Kidney (tissue), 14 donors: Measurements from ENCODE around the gene CDH8. TPM values are rescaled to one million over a fixed set of nuclear protein-coding genes. Genes with fewer than 3 reads are reported as not detected.

Experiments used
- DNase-seq, 5 donors: peaks; one replicate each; pipeline ENCODE4 v3.0.0-alpha.2; 2013 to 2020
- FAIRE-seq: peaks from 2 replicates; lab custom pipeline; 2012; peaks lifted over from hg19 to GRCh38; lab: Jason Lieb, UNC
- H3K27ac ChIP-seq, 2 donors: one replicate each; pipeline ENCODE4 v1.7.0; 2013; ENCODE audit warnings: low read depth in 2 of 2, low read length in 2 of 2, inconsistent platforms in 1 of 2
- H3K27me3 ChIP-seq: one replicate; pipeline ENCODE4 v1.7.1; 2013; ENCODE audit warnings: low read length, inconsistent platforms; ENCODE audit not compliant: control insufficient read depth, insufficient read depth
- H3K36me3 ChIP-seq, 3 donors: one replicate each; pipeline versions ENCODE4 v1.7.0 to v1.7.1; 2013; ENCODE audit warnings: low read length in 3 of 3, control low read depth in 1 of 3, inconsistent platforms in 1 of 3; ENCODE audit not compliant: insufficient read depth in 3 of 3, control insufficient read depth in 2 of 3
- H3K4me1 ChIP-seq, 3 donors: one replicate each; pipeline versions ENCODE4 v1.7.0 to v1.7.1; 2013; ENCODE audit warnings: low read length in 3 of 3, inconsistent platforms in 1 of 3, low read depth in 1 of 3; ENCODE audit not compliant: control insufficient read depth in 2 of 3, insufficient read depth in 2 of 3
- H3K4me3 ChIP-seq, 3 donors: one replicate each; pipeline versions ENCODE4 v1.7.0 to v1.8.1; 2013; ENCODE audit warnings: low read length in 3 of 3, control low read depth in 1 of 3, inconsistent platforms in 1 of 3
- H3K9ac ChIP-seq, 3 donors: one replicate each; pipeline versions ENCODE4 v1.7.0 to v1.7.1; 2013; ENCODE audit warnings: low read length in 3 of 3, control low read depth in 1 of 3, inconsistent platforms in 1 of 3
- H3K9me3 ChIP-seq, 3 donors: one replicate each; pipeline versions ENCODE4 v1.7.0 to v1.7.1; 2013; ENCODE audit warnings: low read length in 3 of 3, control low read depth in 1 of 3, inconsistent platforms in 1 of 3; ENCODE audit not compliant: control insufficient read depth in 2 of 3, insufficient read depth in 1 of 3
- intact Hi-C: fragments of 100-400 bp; cut with DNase I; formaldehyde crosslinking; loops from one replicate; pipeline ENCODE4 v1.11.1; 2022
- polyA plus RNA-seq: library from polyadenylated mRNA; stranded (reverse); fragments of 350-450 nt; fragmentation: Illumina TruSeq; extraction: RNeasy Lipid Tissue Mini Kit (QIAGEN cat#74804); gene quantifications from one replicate; pipeline ENCODE4 v1.2.3, GENCODE V29; 2014; ENCODE audit warnings: low read depth, low replicate concordance; ENCODE audit not compliant: insufficient read depth
- total RNA-seq: library from RNA; stranded (reverse); fragmentation: NEBNext Ultra II Directional; extraction: Animal tissue kit (Norgen Biotek cat#: 25700); gene quantifications from one replicate; pipeline ENCODE4 v1.2.1, GENCODE V29; 2021
- TF ChIP-seq, protein P1 (sequence below): IDR thresholded peaks from 3 replicates; pipeline ENCODE4 v1.5.1; 2012; ENCODE audit warnings: mild to moderate bottlenecking, moderate library complexity, borderline replicate concordance; ENCODE audit not compliant: insufficient read depth; ENCODE audit errors: extremely low read depth
- donor health status: control.
- donor health status: control.
- donor health status: control.
- donor health status: control.
- donor health status: control.
- donor health status: DM: yes; HTN: yes; CAD: no.
- donor health status: Normal renal cell carcinoma (clear cell type).

CDH8 gene
- total and polyA plus RNA-seq, 2 donors from 2014 or later: 0.19 TPM; not detected in 1

DNA sequence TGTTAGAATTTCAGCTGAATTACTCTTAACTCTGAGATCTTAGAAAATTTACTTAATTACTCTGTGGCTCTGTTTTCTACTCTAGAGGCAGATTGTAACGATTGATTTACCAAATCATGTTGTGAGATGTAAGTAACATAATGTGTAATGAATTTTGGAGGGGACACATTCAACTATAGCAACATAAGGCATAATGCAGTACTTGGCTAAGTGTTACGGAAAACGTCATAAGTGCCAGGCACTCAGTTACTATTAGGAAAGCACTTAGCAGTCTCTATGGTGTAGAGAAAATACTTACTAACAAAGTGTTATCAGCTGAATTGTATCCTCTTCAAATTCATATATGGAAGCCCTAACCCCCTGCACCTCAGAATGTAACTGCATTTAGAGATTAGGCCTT is 40.6 kb upstream of the CDH8 start:
- no peak overlapping the region for H3K4me3 ChIP-seq
- H3K27ac ChIP-seq: no peak overlapping the region
- no peaks in the 10 kb centered on the region for H3K9me3 ChIP-seq
- H3K9ac ChIP-seq: no peak overlapping the region
- H3K27me3 ChIP-seq: no peaks in the 10 kb centered on the region
- TF ChIP-seq, protein P1, sequence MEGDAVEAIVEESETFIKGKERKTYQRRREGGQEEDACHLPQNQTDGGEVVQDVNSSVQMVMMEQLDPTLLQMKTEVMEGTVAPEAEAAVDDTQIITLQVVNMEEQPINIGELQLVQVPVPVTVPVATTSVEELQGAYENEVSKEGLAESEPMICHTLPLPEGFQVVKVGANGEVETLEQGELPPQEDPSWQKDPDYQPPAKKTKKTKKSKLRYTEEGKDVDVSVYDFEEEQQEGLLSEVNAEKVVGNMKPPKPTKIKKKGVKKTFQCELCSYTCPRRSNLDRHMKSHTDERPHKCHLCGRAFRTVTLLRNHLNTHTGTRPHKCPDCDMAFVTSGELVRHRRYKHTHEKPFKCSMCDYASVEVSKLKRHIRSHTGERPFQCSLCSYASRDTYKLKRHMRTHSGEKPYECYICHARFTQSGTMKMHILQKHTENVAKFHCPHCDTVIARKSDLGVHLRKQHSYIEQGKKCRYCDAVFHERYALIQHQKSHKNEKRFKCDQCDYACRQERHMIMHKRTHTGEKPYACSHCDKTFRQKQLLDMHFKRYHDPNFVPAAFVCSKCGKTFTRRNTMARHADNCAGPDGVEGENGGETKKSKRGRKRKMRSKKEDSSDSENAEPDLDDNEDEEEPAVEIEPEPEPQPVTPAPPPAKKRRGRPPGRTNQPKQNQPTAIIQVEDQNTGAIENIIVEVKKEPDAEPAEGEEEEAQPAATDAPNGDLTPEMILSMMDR: no peak
- no peaks in the 10 kb centered on the region for H3K4me1 ChIP-seq
- no peak for DNase-seq
- intact Hi-C loops: no loop called here
- no peak for FAIRE-seq
- H3K36me3 ChIP-seq: no peaks in the 10 kb centered on the region

DNA sequence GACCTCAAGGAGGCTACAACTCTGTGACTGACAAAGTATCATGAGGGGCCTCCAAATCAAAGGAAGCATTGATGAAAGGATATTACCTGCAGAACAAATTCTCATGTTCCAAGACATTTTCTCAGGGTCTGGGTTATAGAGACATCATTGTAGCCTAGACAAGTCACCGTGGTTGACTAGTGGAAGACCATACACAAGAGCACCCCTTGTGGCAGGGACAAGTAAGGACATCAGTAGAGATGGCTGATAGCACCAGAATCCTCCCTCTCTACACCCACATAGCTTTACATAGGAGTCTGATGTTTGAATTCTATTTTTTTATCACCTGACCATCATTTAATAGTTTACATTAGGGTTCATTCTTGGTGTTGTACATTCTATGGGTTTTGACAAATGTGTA is 32.5 kb upstream of the CDH8 start:
- intact Hi-C loops: no loop called here
- no peak for FAIRE-seq
- no peaks in the 10 kb centered on the region for H3K4me1 ChIP-seq

GRCh38 chr16:62067981-62068380 is 31.7 kb upstream of the CDH8 start:
- Histone ChIP-seq H3K4me1 (no peaks in the 10 kb centered on the region), H3K9ac (no peak overlapping the region), H3K4me3 (no peak overlapping the region), H3K27ac (no peak overlapping the region), H3K9me3 (no peaks in the 10 kb centered on the region), H3K27me3 (no peaks in the 10 kb centered on the region), H3K36me3 (no peaks in the 10 kb centered on the region)
- no peak for FAIRE-seq
- intact Hi-C loops: no loop called here
- DNase-seq: no peak
- TF ChIP-seq, protein P1: no peak

More for the DNA sequence above, 32.5 kb upstream of the CDH8 start:
- TF ChIP-seq, protein P1: no peak
- no peak overlapping the region for H3K27ac ChIP-seq
- no peak overlapping the region for H3K4me3 ChIP-seq
- H3K27me3 ChIP-seq: no peaks in the 10 kb centered on the region
- no peak overlapping the region for H3K9ac ChIP-seq
- DNase-seq: no peak
- H3K9me3 ChIP-seq: no peaks in the 10 kb centered on the region
- no peaks in the 10 kb centered on the region for H3K36me3 ChIP-seq

DNA sequence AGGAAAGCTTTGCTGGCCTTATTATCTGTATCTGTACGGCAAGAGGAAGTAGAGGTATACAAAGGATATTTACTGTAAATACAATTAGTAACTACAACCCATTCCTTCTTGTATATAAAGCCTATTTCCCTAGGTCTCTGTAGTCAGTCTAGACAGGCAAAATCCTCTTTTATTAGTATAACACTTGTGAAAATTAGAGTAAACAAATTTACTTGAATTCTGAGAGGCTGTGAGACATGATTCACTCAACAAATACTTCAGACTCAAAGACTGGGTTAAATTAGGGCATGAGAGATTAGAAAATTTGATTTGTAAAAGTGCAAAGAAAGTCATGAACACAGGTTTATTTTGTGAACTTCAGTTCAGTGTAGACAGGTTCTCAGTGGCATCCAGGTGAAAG is 30.9 kb upstream of the CDH8 start:
- TF ChIP-seq, protein P1: no peak
- intact Hi-C loops: no loop called here
- no peaks in the 10 kb centered on the region for H3K27me3 ChIP-seq
- no peaks in the 10 kb centered on the region for H3K9me3 ChIP-seq
- FAIRE-seq: no peak
- no peaks in the 10 kb centered on the region for H3K4me1 ChIP-seq
- H3K36me3 ChIP-seq: no peaks in the 10 kb centered on the region
- no peak for DNase-seq
- no peak overlapping the region for H3K4me3 ChIP-seq
- H3K27ac ChIP-seq: no peak overlapping the region
- no peak overlapping the region for H3K9ac ChIP-seq
